Colonic mucosa (tissue), 4 donors: ENCODE measurements around the gene CHAF1A. TPM values are rescaled to one million over a fixed set of nuclear protein-coding genes. Genes with fewer than 3 reads are reported as not detected.

Source experiments
- DNase-seq: peaks from one replicate; pipeline ENCODE4 v3.0.0-alpha.2; 2020
- H3K27ac ChIP-seq: fragments of 200-600 bp; one replicate; pipeline ENCODE4 v1.8.0; 2021
- H3K27me3 ChIP-seq: fragments of 200-600 bp; one replicate; pipeline ENCODE4 v1.8.0; 2021
- H3K36me3 ChIP-seq: fragments of 200-600 bp; one replicate; pipeline ENCODE4 v1.8.0; 2021
- H3K4me1 ChIP-seq: fragments of 200-600 bp; one replicate; pipeline ENCODE4 v1.8.0; 2021; ENCODE audit warnings: mild to moderate bottlenecking
- H3K4me3 ChIP-seq: fragments of 200-600 bp; one replicate; pipeline ENCODE4 v1.8.0; 2021
- H3K9ac ChIP-seq, 2 donors: one replicate each; pipeline ENCODE4 v1.7.0; 2013; ENCODE audit warnings: control low read depth in 2 of 2, low read depth in 2 of 2, low read length in 2 of 2
- H3K9me3 ChIP-seq: fragments of 200-600 bp; one replicate; pipeline ENCODE4 v1.8.0; 2021
- intact Hi-C: fragments of 100-400 bp; cut with DNase I; formaldehyde crosslinking; loops from one replicate; pipeline ENCODE4 v1.14.1; 2022
- total RNA-seq, 2 donors: library from RNA; stranded (reverse); fragmentation: NEBNext Ultra II Directional in 1 of 2; extraction: Animal tissue kit (Norgen Biotek cat#: 25700) in 1 of 2; gene quantifications; one replicate each; pipeline ENCODE4 v1.2.1, GENCODE V29; 2021
- TF ChIP-seq, protein P1 (sequence below): fragments of 200-600 bp; IDR thresholded peaks from one replicate; pipeline ENCODE4 v1.8.0; 2022; ENCODE audit warnings: antibody characterized with exemption, mild to moderate bottlenecking
- donor health status: healthy.
- donor health status: DM: no; HTN: no; CAD: no.
- donor health status: DM: no; HTN: no; CAD: no.

The CHAF1A gene
- total RNA-seq, 2 donors from 2014 or later, result 15.6 to 53.2 TPM

DNA sequence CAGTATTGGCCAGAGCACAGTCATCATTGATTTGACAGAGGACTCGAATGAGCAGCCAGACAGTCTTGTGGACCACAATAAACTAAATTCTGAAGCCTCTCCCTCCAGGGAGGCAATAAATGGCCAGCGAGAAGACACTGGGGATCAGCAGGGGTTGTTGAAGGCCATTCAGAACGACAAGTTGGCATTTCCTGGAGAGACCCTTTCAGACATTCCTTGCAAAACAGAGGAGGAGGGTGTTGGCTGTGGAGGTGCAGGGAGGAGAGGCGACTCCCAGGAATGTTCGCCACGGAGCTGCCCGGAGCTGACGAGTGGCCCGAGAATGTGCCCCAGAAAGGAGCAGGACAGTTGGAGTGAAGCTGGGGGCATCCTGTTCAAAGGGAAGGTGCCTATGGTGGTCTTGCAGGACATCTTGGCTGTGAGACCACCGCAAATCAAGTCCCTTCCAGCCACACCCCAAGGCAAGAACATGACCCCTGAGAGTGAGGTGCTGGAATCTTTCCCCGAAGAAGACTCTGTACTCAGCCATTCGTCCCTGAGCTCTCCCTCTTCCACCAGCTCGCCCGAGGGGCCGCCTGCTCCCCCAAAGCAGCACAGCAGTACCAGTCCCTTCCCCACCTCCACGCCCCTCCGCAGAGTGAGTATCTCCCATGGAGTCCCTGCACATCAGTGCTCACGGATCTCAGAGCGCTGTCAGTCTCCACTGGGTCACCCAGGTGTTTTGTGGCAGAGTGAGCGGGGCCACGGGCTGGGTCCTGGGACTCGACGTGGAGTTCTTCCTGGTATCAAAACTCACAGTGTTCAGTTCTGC, 6.9 kb downstream of the CHAF1A start:
- Histone ChIP-seq H3K27ac (no peak overlapping the region), H3K36me3 (no peaks in the 10 kb centered on the region), H3K4me1 (no peaks in the 10 kb centered on the region), H3K9ac (no peak overlapping the region), H3K27me3 (no peaks in the 10 kb centered on the region), H3K4me3 (no peak overlapping the region), H3K9me3 (no peaks in the 10 kb centered on the region)
- no peak for DNase-seq
- intact Hi-C loops, result loop anchor here (10.0 kb wide), 1 partner anchor 45 kb away; the partner anchor contains the start of gene UBXN6
- TF ChIP-seq, protein P1, sequence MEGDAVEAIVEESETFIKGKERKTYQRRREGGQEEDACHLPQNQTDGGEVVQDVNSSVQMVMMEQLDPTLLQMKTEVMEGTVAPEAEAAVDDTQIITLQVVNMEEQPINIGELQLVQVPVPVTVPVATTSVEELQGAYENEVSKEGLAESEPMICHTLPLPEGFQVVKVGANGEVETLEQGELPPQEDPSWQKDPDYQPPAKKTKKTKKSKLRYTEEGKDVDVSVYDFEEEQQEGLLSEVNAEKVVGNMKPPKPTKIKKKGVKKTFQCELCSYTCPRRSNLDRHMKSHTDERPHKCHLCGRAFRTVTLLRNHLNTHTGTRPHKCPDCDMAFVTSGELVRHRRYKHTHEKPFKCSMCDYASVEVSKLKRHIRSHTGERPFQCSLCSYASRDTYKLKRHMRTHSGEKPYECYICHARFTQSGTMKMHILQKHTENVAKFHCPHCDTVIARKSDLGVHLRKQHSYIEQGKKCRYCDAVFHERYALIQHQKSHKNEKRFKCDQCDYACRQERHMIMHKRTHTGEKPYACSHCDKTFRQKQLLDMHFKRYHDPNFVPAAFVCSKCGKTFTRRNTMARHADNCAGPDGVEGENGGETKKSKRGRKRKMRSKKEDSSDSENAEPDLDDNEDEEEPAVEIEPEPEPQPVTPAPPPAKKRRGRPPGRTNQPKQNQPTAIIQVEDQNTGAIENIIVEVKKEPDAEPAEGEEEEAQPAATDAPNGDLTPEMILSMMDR, result no peak

DNA sequence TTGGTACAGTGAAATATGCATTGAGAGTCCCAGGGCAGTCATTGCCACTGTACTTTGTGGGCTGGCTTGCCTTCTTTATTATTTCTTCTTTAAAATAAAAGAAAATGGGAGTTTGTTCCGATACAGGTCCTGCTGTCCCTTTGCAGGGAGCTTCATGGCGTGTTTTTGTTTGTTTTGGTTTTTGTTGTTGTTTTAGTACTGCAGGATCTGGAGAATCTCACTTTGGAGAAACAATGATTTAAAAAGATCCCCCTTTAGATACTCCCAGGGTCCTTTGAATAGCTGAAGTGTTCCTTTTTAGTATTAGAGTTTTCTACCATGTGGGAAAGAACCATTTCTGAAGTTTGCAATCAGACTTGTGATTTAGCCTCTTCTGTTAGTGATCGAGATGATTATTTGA, 11.1 kb downstream of the CHAF1A start:
- Histone ChIP-seq H3K4me3 (no peak overlapping the region), H3K9me3 (no peaks in the 10 kb centered on the region), H3K27ac (no peak overlapping the region), H3K9ac (no peak overlapping the region), H3K4me1 (no peaks in the 10 kb centered on the region), H3K27me3 (no peaks in the 10 kb centered on the region), H3K36me3 (no peaks in the 10 kb centered on the region)
- TF ChIP-seq, protein P1, result no peak
- DNase-seq, result no peak
- intact Hi-C loops, result no loop called here

- TF ChIP-seq, protein P1, result no peak
- Histone ChIP-seq H3K9me3 (no peaks in the 10 kb centered on the region), H3K9ac (no peak overlapping the region), H3K27ac (no peak overlapping the region), H3K4me1 (no peaks in the 10 kb centered on the region), H3K36me3 (no peaks in the 10 kb centered on the region), H3K27me3 (no peaks in the 10 kb centered on the region), H3K4me3 (no peak overlapping the region)
- intact Hi-C loops, result no loop called here
- DNase-seq, result no peak
Measured at GRCh38 chr19:4414144-4414799, 11.8 kb downstream of the CHAF1A start.

- Histone ChIP-seq H3K4me3 (no peak overlapping the region), H3K4me1 (no peaks in the 10 kb centered on the region), H3K9me3 (no peaks in the 10 kb centered on the region), H3K27ac (no peak overlapping the region), H3K36me3 (no peaks in the 10 kb centered on the region), H3K9ac (no peak overlapping the region), H3K27me3 (no peaks in the 10 kb centered on the region)
- TF ChIP-seq, protein P1, result no peak
- DNase-seq, result no peak
- intact Hi-C loops, result no loop called here
Measured at GRCh38 chr19:4414800-4415321, 12.4 kb downstream of the CHAF1A start.

DNA sequence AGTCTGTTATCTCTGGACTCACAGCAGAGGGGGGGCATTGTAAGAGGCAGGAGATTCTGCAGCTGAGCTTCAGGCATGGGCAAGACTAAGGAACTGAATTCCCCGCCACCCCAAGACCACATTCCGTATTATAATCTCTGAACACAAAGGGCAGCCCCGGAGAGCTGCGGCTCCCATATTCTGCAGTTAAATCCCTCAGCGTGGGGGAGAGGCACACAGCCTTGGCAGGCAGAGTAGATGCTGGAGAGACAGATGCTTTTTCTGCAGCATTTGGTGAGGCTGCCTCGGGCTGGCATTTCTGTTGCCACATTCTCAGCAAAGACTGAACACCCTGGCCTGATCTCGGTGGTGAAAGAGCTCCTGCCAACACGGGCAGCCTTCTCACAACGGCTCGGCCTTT, 12.9 kb downstream of the CHAF1A start:
- H3K27me3 ChIP-seq, result no peaks in the 10 kb centered on the region
- no peak overlapping the region for H3K4me3 ChIP-seq
- no peak for DNase-seq
- H3K4me1 ChIP-seq, result no peaks in the 10 kb centered on the region
- TF ChIP-seq, protein P1, result no peak
- H3K36me3 ChIP-seq, result no peaks in the 10 kb centered on the region
- no peak overlapping the region for H3K9ac ChIP-seq
- intact Hi-C loops, result no loop called here
- no peaks in the 10 kb centered on the region for H3K9me3 ChIP-seq
- no peak overlapping the region for H3K27ac ChIP-seq
